Loucy (cell line): ENCODE data around the gene FREM2.

Source experiments
- H2AFZ ChIP-seq: fragments of 200-600 bp; sonication (generic); 2 replicates; pipeline ENCODE4 v1.6.0; 2016; ENCODE audit warnings: antibody characterized with exemption, mild to moderate bottlenecking, low read length, moderate library complexity
- H3F3A ChIP-seq: fragments of 200-600 bp; 2 replicates; pipeline ENCODE4 v1.6.0; 2016; ENCODE audit warnings: antibody characterized with exemption, low read depth, mild to moderate bottlenecking
- H3K27me3 ChIP-seq: fragments of 200-600 bp; sonication (generic); 2 replicates; pipeline ENCODE4 v1.6.1; 2014; ENCODE audit warnings: low read length, mild to moderate bottlenecking; ENCODE audit not compliant: insufficient read depth, poor library complexity, severe bottlenecking
- H3K36me3 ChIP-seq: fragments of 200-600 bp; sonication (generic); 2 replicates; pipeline ENCODE4 v1.6.1; 2016; ENCODE audit warnings: low read length; ENCODE audit not compliant: insufficient read depth
- H3K4me1 ChIP-seq: fragments of 200-600 bp; sonication (generic); 2 replicates; pipeline ENCODE4 v1.5.1; 2014; ENCODE audit warnings: low read length, mild to moderate bottlenecking; ENCODE audit not compliant: insufficient read depth, poor library complexity, severe bottlenecking
- H3K4me2 ChIP-seq: fragments of 200-600 bp; sonication (generic); 2 replicates; pipeline ENCODE4 v1.6.0; 2014; ENCODE audit warnings: antibody characterized with exemption, low read length, low read depth, mild to moderate bottlenecking; ENCODE audit not compliant: poor library complexity, severe bottlenecking
- H3K4me3 ChIP-seq: fragments of 200-600 bp; sonication (generic); 2 replicates; pipeline ENCODE4 v1.5.1; 2014; ENCODE audit warnings: low read length, mild to moderate bottlenecking, mixed read lengths; ENCODE audit not compliant: poor library complexity, severe bottlenecking
- H3K79me2 ChIP-seq: fragments of 200-600 bp; sonication (generic); 2 replicates; pipeline ENCODE4 v1.6.1; 2014; ENCODE audit warnings: low read length; ENCODE audit not compliant: insufficient read depth
- H3K9ac ChIP-seq: fragments of 200-600 bp; sonication (generic); 2 replicates; pipeline ENCODE4 v1.6.0; 2014; ENCODE audit warnings: mild to moderate bottlenecking, low read depth, low read length, moderate library complexity; ENCODE audit not compliant: poor library complexity, severe bottlenecking
- H3K9me2 ChIP-seq: fragments of 200-600 bp; sonication (generic); replicated peaks from 2 replicates; pipeline ENCODE4 v1.6.1; 2016; ENCODE audit warnings: low read depth, low read length, mixed read lengths
- H3K9me3 ChIP-seq: fragments of 200-600 bp; sonication (generic); 2 replicates; pipeline ENCODE4 v1.6.1; 2014; ENCODE audit warnings: mild to moderate bottlenecking, antibody characterized with exemption, low read length, low read depth; ENCODE audit not compliant: insufficient read depth
- H4K20me1 ChIP-seq: fragments of 200-600 bp; sonication (generic); 2 replicates; pipeline ENCODE4 v1.6.0; 2014; ENCODE audit warnings: antibody characterized with exemption, low read length, mild to moderate bottlenecking; ENCODE audit not compliant: insufficient read depth, poor library complexity, severe bottlenecking
- EZH2phosphoT487 ChIP-seq: fragments of 200-600 bp; IDR thresholded peaks from 2 replicates; pipeline ENCODE4 v1.6.1; 2018; ENCODE audit warnings: antibody characterized with exemption, mild to moderate bottlenecking, moderate library complexity, borderline replicate concordance
- TF ChIP-seq, protein P1 (sequence below): fragments of 200-600 bp; sonication (generic); conservative IDR thresholded peaks from 2 replicates; pipeline ENCODE4 v1.5.1; 2014; ENCODE audit warnings: mild to moderate bottlenecking, antibody characterized with exemption, low read length

The FREM2 gene

DNA sequence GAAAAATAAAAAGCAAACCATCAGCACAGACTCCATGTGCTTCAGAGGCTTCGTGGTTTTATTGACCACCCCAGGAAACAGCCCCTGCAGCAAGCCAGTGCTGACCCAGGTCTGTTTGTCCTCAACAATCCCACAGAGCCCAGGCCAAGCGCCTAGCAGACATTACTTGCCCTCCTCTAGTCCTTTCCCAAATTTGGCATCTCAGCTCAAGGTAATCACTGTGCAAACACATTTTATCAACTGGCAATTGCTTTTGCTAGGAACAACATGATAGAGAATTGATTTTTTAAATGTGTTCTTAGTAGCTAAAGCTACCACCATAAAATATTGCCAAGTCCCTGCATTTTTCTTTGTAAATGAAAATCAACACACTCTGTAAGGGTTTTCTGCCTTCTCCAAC, 182.0 kb downstream of the FREM2 start:
- H4K20me1 ChIP-seq, result no peaks in the 10 kb centered on the region
- TF ChIP-seq, protein P1, sequence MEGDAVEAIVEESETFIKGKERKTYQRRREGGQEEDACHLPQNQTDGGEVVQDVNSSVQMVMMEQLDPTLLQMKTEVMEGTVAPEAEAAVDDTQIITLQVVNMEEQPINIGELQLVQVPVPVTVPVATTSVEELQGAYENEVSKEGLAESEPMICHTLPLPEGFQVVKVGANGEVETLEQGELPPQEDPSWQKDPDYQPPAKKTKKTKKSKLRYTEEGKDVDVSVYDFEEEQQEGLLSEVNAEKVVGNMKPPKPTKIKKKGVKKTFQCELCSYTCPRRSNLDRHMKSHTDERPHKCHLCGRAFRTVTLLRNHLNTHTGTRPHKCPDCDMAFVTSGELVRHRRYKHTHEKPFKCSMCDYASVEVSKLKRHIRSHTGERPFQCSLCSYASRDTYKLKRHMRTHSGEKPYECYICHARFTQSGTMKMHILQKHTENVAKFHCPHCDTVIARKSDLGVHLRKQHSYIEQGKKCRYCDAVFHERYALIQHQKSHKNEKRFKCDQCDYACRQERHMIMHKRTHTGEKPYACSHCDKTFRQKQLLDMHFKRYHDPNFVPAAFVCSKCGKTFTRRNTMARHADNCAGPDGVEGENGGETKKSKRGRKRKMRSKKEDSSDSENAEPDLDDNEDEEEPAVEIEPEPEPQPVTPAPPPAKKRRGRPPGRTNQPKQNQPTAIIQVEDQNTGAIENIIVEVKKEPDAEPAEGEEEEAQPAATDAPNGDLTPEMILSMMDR, result no peak
- TF ChIP-seq EZH2phosphoT487, result no peak
- H3K9ac ChIP-seq, result no peak overlapping the region
- H2AFZ ChIP-seq, result no peak overlapping the region
- no peak overlapping the region for H3K4me2 ChIP-seq
- H3K36me3 ChIP-seq, result no peaks in the 10 kb centered on the region
- no peak overlapping the region for H3K4me3 ChIP-seq
- H3F3A ChIP-seq, result no peaks in the 10 kb centered on the region
- no peaks in the 10 kb centered on the region for H3K9me3 ChIP-seq
- no peaks in the 10 kb centered on the region for H3K9me2 ChIP-seq
- no peaks in the 10 kb centered on the region for H3K4me1 ChIP-seq
- H3K27me3 ChIP-seq, result no peaks in the 10 kb centered on the region
- H3K79me2 ChIP-seq, result no peaks in the 10 kb centered on the region

DNA sequence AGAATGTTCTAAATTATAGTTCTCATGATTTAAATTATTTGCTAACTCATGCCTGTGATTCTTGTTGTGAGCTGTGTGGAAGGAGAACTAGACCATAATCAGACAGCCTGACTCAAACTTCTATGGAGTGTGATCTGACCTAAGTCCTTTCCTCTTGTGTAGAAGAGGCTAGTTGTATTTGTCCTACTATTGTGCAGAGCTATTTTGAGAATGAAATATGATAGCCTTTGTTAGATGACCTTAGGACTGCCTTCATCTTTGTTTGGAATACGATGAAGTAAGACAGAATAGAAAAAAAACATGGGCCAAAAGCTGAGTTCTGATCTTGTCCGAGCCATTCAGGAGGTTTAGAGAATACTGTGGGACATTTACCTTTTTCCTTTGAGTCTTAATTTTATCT, 184.4 kb downstream of the FREM2 start:
- H3K9me3 ChIP-seq, result no peaks in the 10 kb centered on the region
- H3K4me2 ChIP-seq, result no peak overlapping the region
- no peaks in the 10 kb centered on the region for H3K9me2 ChIP-seq
- H4K20me1 ChIP-seq, result no peaks in the 10 kb centered on the region
- no peak overlapping the region for H3K4me3 ChIP-seq
- no peak overlapping the region for H3K9ac ChIP-seq
- no peak overlapping the region for H2AFZ ChIP-seq
- H3F3A ChIP-seq, result no peaks in the 10 kb centered on the region
- H3K36me3 ChIP-seq, result no peaks in the 10 kb centered on the region
- H3K79me2 ChIP-seq, result no peaks in the 10 kb centered on the region
- TF ChIP-seq, protein P1, result no peak
- TF ChIP-seq EZH2phosphoT487, result no peak
- H3K27me3 ChIP-seq, result no peaks in the 10 kb centered on the region
- H3K4me1 ChIP-seq, result no peaks in the 10 kb centered on the region

DNA sequence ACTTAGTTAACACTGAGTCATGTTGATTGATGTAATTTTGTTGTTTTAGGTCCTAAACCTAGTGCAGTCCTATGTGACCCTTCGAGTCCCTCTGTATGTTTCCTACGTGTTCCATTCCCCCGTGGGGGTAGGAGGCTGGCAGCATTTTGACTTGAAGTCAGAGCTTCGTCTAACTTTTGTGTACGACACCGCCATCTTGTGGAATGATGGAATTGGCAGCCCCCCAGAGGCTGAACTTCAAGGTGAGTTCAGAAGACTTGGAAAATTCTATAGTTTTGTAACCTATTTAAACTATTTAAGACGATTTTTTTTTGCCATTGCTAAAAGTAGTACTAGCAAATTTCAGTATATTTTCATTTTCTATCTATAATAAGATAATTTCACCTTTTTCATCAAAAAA, 185.8 kb downstream of the FREM2 start:
- H3F3A ChIP-seq, result no peaks in the 10 kb centered on the region
- TF ChIP-seq EZH2phosphoT487, result no peak
- TF ChIP-seq, protein P1, result peak; percentile 66

More for the DNA sequence above, 185.8 kb downstream of the FREM2 start:
- Histone ChIP-seq H3K27me3 (no peaks in the 10 kb centered on the region), H3K4me2 (no peak overlapping the region), H3K9me3 (no peaks in the 10 kb centered on the region), H3K4me1 (no peaks in the 10 kb centered on the region), H3K4me3 (no peak overlapping the region), H3K9ac (no peak overlapping the region), H3K36me3 (no peaks in the 10 kb centered on the region), H3K79me2 (no peaks in the 10 kb centered on the region), H3K9me2 (no peaks in the 10 kb centered on the region), H4K20me1 (no peaks in the 10 kb centered on the region), H2AFZ (no peak overlapping the region)
